DOHH2 (cell line): Measurements from ENCODE around the gene MIA.

Experiments
- EZH2phosphoT487 ChIP-seq: fragments of 200-600 bp; sonication (generic); IDR thresholded peaks from 2 replicates; pipeline ENCODE4 v1.6.1; 2017; ENCODE audit warnings: borderline replicate concordance, mild to moderate bottlenecking, antibody characterized with exemption, low read length, moderate library complexity, mixed read lengths
- TF ChIP-seq, protein P1 (sequence below): fragments of 200-600 bp; sonication (generic); IDR thresholded peaks from one replicate; pipeline ENCODE4 v1.5.1; 2014; ENCODE audit warnings: antibody characterized with exemption, mild to moderate bottlenecking, low read depth, low read length; ENCODE audit not compliant: poor library complexity, severe bottlenecking

DNA sequence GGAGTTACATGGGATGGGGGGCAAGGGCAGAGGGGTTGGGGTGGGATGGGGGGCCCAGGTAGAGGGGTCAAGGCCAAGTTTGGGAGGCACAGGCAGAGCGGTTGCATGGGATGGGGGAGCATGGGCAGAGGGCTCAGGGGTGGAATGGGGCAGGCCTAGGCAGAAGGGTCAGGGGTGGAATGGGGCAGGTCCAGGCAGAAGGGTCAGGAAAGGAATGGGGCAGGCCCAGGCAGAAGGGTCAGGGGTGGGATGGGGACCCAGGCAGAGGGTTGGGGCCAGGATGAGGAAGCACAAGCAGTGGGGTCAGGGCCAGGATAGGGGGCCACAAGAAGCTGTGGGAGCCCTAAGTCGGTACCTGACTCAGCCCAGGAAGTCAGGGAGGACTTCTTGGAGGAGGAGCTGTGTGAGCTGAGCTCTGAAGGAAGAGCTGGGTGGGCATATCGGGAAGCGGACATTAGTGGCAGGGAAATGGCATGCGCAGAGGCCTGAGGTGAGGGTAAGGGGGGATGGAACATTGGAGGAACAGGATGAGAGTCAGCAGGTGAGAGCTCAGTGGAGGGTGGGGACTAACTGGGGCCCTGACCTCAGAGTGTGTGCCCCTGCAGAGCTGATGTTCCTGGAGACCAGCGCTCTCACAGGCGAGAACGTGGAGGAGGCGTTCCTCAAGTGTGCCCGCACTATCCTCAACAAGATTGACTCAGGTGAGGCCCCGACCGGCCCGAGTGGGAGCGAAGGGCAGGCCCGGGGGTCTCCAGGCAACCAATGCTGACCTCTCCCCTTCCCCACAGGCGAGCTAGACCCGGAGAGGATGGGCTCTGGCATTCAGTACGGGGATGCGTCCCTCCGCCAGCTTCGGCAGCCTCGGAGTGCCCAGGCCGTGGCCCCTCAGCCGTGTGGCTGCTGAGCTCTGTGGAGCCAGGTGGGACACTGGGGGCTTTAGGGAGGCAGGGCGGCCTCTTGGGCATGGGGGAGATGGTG, 11.0 kb downstream of the MIA start:
- TF ChIP-seq, protein P1, sequence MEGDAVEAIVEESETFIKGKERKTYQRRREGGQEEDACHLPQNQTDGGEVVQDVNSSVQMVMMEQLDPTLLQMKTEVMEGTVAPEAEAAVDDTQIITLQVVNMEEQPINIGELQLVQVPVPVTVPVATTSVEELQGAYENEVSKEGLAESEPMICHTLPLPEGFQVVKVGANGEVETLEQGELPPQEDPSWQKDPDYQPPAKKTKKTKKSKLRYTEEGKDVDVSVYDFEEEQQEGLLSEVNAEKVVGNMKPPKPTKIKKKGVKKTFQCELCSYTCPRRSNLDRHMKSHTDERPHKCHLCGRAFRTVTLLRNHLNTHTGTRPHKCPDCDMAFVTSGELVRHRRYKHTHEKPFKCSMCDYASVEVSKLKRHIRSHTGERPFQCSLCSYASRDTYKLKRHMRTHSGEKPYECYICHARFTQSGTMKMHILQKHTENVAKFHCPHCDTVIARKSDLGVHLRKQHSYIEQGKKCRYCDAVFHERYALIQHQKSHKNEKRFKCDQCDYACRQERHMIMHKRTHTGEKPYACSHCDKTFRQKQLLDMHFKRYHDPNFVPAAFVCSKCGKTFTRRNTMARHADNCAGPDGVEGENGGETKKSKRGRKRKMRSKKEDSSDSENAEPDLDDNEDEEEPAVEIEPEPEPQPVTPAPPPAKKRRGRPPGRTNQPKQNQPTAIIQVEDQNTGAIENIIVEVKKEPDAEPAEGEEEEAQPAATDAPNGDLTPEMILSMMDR = no peak
- TF ChIP-seq EZH2phosphoT487 = no peak
